Mucosa of rectum (tissue), 2 donors: ENCODE results near the gene ROCK1.
"Not testable (repeated sequence)": the region's sequence is repeated elsewhere in the genome, so short reads cannot be mapped to it uniquely, and the experiment has no call there.

Experiments
- H3K27ac ChIP-seq, 2 donors: one replicate each; pipeline ENCODE4 v1.7.0; 2013; ENCODE audit warnings: inconsistent platforms in 2 of 2, low read depth in 2 of 2, low read length in 2 of 2
- H3K27me3 ChIP-seq, 2 donors: one replicate each; pipeline ENCODE4 v1.7.0; 2013; ENCODE audit warnings: low read length in 2 of 2; ENCODE audit not compliant: control insufficient read depth in 2 of 2, insufficient read depth in 2 of 2
- H3K36me3 ChIP-seq, 2 donors: one replicate each; pipeline ENCODE4 v1.7.0; 2013; ENCODE audit warnings: low read length in 2 of 2; ENCODE audit not compliant: control insufficient read depth in 2 of 2, insufficient read depth in 2 of 2
- H3K4me1 ChIP-seq, 2 donors: one replicate each; pipeline ENCODE4 v1.7.0; 2013; ENCODE audit warnings: low read length in 2 of 2, mild to moderate bottlenecking in 1 of 2; ENCODE audit not compliant: control insufficient read depth in 2 of 2, insufficient read depth in 2 of 2
- H3K4me3 ChIP-seq, 2 donors: one replicate each; pipeline ENCODE4 v1.7.0; 2013; ENCODE audit warnings: low read length in 2 of 2
- H3K9ac ChIP-seq, 2 donors: one replicate each; pipeline ENCODE4 v1.7.0; 2013; ENCODE audit warnings: low read length in 2 of 2, low read depth in 1 of 2, mild to moderate bottlenecking in 1 of 2
- H3K9me3 ChIP-seq, 2 donors: one replicate each; pipeline ENCODE4 v1.7.0; 2013; ENCODE audit warnings: low read length in 2 of 2; ENCODE audit not compliant: control insufficient read depth in 2 of 2
- donor health status: healthy.
- donor health status: Normal muscosa, but diverticular disease.

ROCK1 gene

DNA sequence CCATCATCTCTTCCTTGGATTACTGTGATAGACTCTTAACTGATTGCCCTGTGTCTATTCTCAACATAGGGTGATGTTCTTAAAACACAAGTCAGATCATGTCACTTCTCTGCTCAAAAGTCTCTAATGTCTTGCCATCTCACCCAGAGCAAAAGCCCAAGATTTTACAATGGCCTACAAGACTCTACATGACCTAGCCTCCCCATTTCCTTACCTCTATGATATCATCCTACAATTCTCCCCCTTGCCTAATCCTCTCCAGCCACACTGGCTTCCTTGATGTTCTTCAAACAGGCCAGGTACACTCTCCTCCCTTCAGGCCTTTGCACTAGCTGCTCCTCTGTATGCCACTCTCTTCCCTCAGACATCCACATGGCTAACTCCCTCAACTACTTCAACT, 55.1 kb downstream of the ROCK1 start:
- H3K27ac ChIP-seq = no peak overlapping the region
- H3K36me3 ChIP-seq = no peaks in the 10 kb centered on the region
- no peak overlapping the region for H3K4me3 ChIP-seq
- H3K4me1 ChIP-seq = peaks cover 0 to 3% of the 10 kb centered on the region in 2 donors
- H3K9me3 ChIP-seq = no peaks in the 10 kb centered on the region
- H3K27me3 ChIP-seq = no peaks in the 10 kb centered on the region
- H3K9ac ChIP-seq = no peak overlapping the region

DNA sequence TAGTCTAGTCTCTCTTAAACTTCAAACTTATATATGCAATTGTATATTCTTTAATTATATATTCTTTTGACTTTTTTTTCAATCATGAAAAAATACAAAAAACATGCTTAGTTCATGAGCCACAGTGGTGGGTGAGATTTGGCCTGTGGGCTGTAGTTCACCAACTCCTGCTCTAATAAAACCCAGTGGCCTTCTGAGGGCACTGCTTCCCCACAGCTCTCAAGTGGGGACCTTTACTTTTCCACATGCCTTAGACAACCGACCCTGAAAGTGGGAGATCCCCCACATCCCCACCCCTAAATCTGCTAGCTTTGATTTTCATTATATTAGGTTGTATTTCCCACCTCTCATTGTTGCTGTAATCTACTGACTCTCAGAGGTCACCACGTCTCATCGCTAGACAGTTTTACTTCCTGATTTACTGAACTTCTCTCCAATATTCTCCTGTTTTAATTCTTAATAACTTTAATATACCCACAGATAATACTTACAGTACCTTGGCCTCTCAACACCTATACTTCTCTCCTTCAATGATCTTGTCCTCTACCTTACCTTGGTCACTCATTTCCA, 57.3 kb downstream of the ROCK1 start:
- H3K27ac ChIP-seq = no peak overlapping the region

GRCh38 chr18:21053127-21053526, 58.5 kb downstream of the ROCK1 start:
- Histone ChIP-seq H3K9me3 (no peaks in the 10 kb centered on the region), H3K36me3 (peaks cover 0 to 3% of the 10 kb centered on the region in 2 donors), H3K9ac (no peak overlapping the region), H3K4me3 (no peak overlapping the region), H3K27me3 (no peaks in the 10 kb centered on the region), H3K4me1 (peaks cover 0 to 3% of the 10 kb centered on the region in 2 donors), H3K27ac (no peak overlapping the region)

More for the DNA sequence above, 57.3 kb downstream of the ROCK1 start:
- no peaks in the 10 kb centered on the region for H3K27me3 ChIP-seq
- H3K4me3 ChIP-seq = no peak overlapping the region
- no peaks in the 10 kb centered on the region for H3K9me3 ChIP-seq
- H3K9ac ChIP-seq = no peak overlapping the region
- H3K4me1 ChIP-seq = peaks cover 0 to 3% of the 10 kb centered on the region in 2 donors
- H3K36me3 ChIP-seq = no peaks in the 10 kb centered on the region

GRCh38 chr18:21052385-21052784, 59.2 kb downstream of the ROCK1 start:
- Histone ChIP-seq H3K27ac (no peak overlapping the region), H3K36me3 (peaks cover 0 to 3% of the 10 kb centered on the region in 2 donors), H3K4me1 (peaks cover 0 to 3% of the 10 kb centered on the region in 2 donors), H3K9me3 (no peaks in the 10 kb centered on the region), H3K27me3 (no peaks in the 10 kb centered on the region), H3K9ac (no peak overlapping the region), H3K4me3 (no peak overlapping the region)

GRCh38 chr18:21051620-21052019, 60.0 kb downstream of the ROCK1 start:
- H3K27me3 ChIP-seq = no peaks in the 10 kb centered on the region
- no peak overlapping the region for H3K9ac ChIP-seq
- H3K4me1 ChIP-seq = peaks cover 0 to 3% of the 10 kb centered on the region in 2 donors
- no peak overlapping the region for H3K27ac ChIP-seq
- no peak overlapping the region for H3K4me3 ChIP-seq
- H3K9me3 ChIP-seq = no peaks in the 10 kb centered on the region
- peaks cover 0 to 3% of the 10 kb centered on the region in 2 donors for H3K36me3 ChIP-seq

DNA sequence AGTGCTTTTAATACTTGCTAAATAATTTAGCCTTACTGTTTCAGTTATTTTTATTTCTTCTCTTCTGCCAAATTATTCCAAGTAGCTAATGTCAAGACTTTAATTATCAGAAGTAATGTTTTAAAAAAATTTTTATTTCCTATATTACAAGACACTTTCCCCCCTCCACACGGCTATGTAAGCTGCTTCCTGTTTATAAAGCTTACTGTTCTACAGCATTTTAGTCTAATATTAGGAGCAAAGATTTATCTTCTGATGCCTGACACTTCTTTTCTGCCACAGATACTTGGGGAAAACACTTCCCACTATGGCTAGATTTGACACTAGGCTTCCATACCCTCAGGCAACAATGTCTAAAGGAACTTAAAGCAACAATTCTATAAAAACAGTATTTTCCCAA, 62.3 kb downstream of the ROCK1 start:
- Histone ChIP-seq H3K27me3 (no peaks in the 10 kb centered on the region), H3K27ac (no peak overlapping the region), H3K9me3 (no peaks in the 10 kb centered on the region), H3K4me1 (peaks cover 0 to 3% of the 10 kb centered on the region in 2 donors), H3K9ac (no peak overlapping the region), H3K36me3 (peaks cover 4 to 7% of the 10 kb centered on the region in 2 donors), H3K4me3 (no peak overlapping the region)

DNA sequence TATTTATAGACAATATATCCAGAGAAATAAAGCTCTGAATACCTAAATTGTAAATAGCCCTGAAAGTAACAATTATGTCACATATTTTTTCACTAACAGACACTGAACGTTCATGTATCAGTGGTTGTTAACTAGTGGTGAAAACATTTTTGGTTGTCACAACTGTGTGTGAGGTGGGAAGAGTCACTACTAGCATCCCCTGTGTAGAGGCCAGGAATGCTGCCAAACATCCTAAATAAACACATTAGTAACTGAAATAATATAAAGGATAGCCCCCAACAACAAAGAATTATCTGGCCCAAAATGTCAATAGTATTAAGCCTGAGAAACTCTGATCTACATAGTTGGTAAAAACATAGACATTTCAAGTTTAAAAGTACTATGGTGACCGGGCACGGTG, 64.5 kb downstream of the ROCK1 start:
- Histone ChIP-seq H3K4me3 (no peak overlapping the region), H3K36me3 (peaks cover 6 to 7% of the 10 kb centered on the region in 2 donors), H3K4me1 (no peaks in the 10 kb centered on the region), H3K9me3 (no peaks in the 10 kb centered on the region), H3K9ac (no peak overlapping the region), H3K27ac (no peak overlapping the region), H3K27me3 (no peaks in the 10 kb centered on the region)

- Histone ChIP-seq H3K9ac (no peak overlapping the region), H3K4me3 (no peak overlapping the region), H3K27me3 (no peaks in the 10 kb centered on the region), H3K9me3 (no peaks in the 10 kb centered on the region), H3K36me3 (peaks cover 8 to 16% of the 10 kb centered on the region in 2 donors), H3K27ac (no peak overlapping the region), H3K4me1 (no peaks in the 10 kb centered on the region)
Measured at GRCh38 chr18:21040466-21040865, 71.1 kb downstream of the ROCK1 start.

DNA sequence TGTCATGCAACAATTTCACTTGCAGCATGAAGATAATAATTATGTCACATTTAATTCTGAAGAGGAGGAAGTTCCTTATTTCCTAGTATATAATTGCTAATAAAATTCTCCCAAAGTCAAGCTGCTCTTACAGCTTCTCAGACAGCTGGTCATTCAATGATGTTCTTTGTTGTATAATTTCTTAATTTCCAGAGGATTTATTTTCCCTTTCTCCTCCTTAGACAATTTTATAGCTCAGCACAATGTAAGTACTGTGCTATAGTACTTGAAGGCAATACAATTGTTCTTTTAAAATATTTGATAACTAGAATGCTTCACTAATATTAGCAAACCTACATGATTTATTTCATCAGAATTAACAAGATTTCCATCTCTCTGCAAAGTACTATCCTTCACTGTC, 73.4 kb downstream of the ROCK1 start:
- Histone ChIP-seq H3K27me3 (no peaks in the 10 kb centered on the region), H3K9me3 (no peaks in the 10 kb centered on the region), H3K4me3 (no peak overlapping the region), H3K4me1 (no peaks in the 10 kb centered on the region), H3K27ac (no peak overlapping the region), H3K9ac (no peak overlapping the region), H3K36me3 (peaks cover 7 to 13% of the 10 kb centered on the region in 2 donors)

DNA sequence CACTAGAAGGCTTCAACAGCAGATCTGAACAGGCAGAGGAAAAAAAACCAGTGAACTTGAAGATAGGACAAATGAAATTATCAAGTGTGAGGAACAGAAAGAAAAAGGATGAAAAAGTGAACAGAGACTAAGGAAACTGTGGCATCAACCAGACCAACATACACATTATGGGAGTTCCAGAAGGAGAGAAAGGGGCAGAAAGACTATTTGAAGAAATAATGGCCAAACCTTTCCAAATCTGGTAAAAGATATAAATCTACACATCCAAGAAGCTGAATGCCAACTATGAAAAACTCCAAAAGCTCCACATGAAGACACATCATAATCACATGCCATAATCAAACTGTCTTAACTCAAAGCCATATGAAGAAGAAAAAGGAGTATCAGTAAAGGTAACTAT, 79.8 kb downstream of the ROCK1 start:
- H3K36me3 ChIP-seq = peaks cover 9 to 11% of the 10 kb centered on the region in 2 donors
- H3K4me1 ChIP-seq = no peaks in the 10 kb centered on the region
- no peaks in the 10 kb centered on the region for H3K27me3 ChIP-seq
- no peak overlapping the region for H3K27ac ChIP-seq
- no peak overlapping the region for H3K9ac ChIP-seq
- no peak overlapping the region for H3K4me3 ChIP-seq
- peaks cover 0 to 3% of the 10 kb centered on the region in 2 donors for H3K9me3 ChIP-seq

DNA sequence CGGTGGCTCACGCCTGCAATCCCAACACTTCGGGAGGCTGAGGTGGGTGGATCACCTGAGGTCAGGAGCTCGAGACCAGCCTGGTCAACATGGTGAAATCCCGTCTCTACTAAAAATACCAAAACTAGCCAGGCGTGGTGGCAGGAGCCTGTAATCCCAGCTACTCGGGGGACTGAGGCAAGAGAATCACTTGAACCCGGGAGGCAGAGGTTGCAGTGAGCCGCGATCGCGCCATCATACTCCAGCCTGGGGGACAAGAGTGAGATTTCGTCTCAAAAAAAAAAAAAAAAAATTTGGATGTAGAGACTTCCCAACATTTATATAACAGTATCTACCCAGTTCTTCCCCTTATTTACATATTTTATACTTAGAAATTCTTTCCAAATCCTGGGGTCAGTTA, 93.4 kb downstream of the ROCK1 start:
- H3K9me3 ChIP-seq, H3K27me3 ChIP-seq, H3K9ac ChIP-seq, H3K4me1 ChIP-seq, H3K27ac ChIP-seq, H3K4me3 ChIP-seq: not testable (repeated sequence)
- H3K36me3 ChIP-seq = peaks cover 22 to 28% of the 10 kb centered on the region in 2 donors
